T1000 (cell line): ENCODE measurements around the gene EMP1.

ENCODE experiments used
- DNase-seq: peaks from one replicate; lab custom pipeline; 2025; ENCODE audit warnings: mixed read lengths; lab: John Stamatoyannopoulos, UW

The EMP1 gene

DNA sequence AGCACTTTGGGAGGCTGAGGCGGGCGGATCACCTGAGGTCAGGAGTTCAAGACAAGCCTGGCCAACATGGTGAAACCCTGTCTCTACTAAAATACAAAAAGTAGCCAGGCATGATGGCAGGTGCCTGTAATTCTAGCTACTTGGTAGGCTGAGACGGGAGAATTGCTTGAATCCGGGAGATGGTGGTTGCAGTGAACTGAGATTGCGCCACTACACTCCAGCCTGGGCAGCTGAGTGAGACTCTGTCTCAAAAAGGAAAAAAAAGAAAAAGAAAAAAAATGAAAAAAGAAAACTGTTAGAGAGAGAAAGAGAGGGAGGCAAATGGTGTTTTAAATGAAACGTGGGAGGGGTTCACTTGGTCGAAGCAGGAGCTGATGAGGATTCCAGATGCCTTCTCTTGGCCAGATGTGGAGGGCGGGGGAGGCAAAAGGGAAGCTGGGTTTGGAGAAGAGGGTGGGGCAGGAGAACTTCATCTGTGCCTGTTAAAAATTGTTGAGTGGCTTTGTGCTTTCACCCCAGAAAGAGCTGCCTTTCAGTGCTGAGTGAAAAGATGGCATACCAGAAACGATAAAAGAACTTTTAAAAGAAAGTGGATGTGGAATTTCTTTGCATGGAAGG lies 1.1 kb downstream of the EMP1 start:
- no peak for DNase-seq

DNA sequence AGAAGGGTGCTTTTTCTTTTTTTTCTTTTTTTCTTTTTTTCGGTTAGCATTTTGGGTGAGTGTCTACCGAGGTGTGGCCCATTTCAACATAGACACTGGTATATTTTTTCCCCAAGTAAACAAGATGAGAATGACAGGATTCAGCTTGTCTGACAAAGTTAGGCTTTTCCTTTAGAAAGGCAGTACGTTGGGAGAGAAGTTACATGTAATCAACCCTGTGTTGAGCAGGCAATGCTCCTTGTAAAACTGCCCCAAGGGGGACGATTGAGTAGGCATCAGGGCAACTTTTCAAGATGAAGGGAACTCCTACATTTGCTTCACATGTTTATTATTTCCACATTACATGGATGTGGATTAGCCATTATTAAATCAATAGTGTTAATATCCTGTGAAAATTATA lies 1.7 kb downstream of the EMP1 start:
- DNase-seq, result no peak

DNA sequence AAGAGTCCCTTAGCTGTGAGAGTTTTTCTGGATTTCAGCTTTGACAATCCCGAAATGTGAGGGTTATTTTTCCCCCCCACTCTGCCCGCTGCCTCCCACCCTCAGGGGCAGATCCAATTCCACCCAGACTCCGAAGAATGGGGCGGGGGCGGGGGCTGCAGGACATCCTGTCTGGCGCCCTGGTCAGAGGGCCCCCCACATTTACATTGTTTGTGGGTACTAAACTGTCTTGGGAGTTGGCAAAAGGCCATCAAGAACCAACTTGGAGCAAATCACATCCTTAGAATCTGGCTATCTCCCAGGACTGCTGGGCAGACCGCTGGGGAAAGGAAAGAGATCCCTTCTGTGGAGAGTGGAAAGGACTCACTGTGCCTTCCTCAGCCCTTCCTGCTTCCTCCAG lies 2.4 kb downstream of the EMP1 start:
- DNase-seq, result no peak

GRCh38 chr12:13199592-13199991 lies 3.1 kb downstream of the EMP1 start:
- no peak for DNase-seq

DNA sequence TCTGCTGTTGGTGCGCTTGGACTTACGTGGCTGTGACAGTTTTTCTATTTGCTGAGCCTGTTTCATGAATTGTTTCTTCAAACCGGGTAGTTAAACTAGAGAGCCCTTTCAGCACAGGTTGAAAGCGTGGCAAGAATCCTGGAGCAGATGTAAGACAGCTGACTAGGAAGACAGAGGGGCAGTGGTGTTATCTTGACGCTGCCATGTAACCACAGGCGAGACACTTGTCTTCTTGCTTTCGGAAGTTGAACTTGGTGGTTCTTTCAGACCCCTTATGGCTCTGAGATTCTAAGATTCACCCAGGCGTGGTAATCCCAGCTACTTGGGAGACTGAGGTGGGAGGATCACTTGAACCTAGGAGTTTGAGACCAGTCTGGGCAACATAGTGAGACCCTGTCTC lies 4.3 kb downstream of the EMP1 start:
- no peak for DNase-seq

- no peak for DNase-seq
Measured at GRCh38 chr12:13203034-13203922, 6.8 kb downstream of the EMP1 start.

DNA sequence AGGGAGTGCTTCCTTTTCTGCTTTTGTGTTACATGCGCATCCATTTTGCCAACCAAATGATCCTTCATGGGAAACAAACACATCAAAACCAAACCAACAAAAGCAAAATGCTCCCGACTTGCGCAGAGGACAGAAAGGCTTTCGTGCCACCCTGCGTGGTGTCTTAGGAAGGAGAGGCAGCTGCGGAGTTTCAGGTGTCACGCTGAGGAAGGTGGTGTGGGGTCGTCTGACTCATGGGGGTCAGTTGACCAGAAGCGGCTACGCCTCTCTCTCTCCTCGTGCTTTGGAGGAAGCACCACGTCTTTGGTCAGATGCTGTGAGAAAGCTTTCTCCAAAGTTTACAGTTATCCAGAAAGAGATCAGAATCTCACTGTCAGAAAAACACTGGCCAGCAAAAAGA lies 7.9 kb downstream of the EMP1 start:
- DNase-seq, result no peak

- DNase-seq, result peak; percentile 84
Measured at GRCh38 chr12:13205809-13206559, 9.5 kb downstream of the EMP1 start.

GRCh38 chr12:13206560-13206897 lies 10.0 kb downstream of the EMP1 start:
- no peak for DNase-seq

GRCh38 chr12:13208533-13209435 lies 12.3 kb downstream of the EMP1 start:
- no peak for DNase-seq

DNA sequence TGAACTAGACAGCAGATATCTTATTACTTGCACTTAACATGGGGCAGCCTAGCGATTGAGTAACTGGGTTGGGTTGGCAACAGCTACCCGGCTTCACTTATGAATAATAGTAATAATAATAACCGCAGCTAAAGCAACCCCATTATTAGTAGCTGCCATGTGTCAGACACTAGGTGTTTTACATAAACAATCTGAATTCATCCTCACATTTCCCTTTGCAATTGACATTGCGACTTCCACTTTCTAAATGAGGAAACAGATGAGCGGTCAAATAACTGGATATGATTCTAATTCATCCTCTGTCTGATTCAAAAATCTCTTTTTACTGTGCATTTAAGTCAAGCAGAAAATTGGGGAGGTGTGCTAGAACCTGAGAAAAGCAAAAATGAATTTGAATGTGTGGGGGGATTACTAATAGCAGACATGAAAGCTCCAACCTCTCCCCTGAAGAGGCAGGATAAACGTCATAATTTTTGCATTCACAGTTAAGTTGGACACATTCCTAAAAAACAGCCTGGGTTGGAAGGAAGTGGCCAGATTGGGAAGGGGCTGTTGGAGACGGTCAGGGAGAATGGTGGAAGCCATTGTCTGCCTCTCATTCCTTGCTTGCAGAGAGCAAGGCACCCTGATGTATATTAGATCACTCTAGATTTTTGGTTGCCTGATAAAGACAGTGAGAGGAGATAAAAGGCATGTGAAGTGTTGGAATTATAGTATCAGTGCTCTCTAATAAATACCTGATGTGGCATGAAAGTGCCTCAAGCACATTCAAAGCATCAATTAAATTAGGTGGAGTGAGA lies 13.1 kb downstream of the EMP1 start:
- DNase-seq, result no peak

DNA sequence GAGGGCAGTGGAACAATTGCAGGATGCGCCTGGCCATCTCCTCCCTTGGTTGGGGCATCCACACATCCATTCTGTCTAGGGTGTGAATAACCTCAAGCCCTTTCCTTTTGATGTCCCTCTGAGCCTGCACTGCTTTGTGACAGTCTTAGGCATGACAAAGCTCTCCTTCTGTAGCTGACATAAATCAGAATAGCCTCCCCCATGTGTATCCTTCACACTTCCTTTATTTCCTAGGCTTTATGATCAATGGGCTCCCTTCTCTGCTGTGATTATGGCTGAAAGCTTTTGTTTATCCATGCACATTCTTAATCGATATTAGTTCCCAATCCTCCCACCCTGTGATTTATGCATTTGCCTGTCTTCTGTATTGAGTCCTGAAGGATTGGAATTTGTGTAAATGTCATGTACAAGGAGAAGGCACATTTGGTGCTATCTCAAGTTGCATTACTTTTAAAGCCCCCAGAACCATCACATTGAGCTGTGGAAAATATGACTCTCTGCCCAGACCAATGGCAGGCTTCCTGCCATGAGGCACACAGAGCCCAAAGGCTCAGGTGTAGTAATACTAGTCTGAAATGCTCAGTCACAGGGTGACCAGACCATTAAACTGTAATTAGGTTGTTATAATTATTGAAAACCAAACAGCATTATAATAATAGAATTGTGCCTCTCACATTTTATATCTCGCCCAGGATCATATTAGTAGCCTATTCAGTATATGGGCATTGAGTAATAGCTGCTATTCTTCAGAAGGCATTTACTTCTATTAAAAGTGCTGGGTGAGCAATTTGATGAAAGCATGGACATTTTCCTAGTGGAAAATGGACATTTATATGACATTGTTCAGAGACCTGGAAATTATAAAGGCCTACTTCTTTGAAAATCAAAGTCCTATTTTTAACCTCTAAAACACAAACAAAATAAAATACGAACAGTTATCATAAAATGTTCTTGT lies 14.0 kb downstream of the EMP1 start:
- DNase-seq, result no peak

DNA sequence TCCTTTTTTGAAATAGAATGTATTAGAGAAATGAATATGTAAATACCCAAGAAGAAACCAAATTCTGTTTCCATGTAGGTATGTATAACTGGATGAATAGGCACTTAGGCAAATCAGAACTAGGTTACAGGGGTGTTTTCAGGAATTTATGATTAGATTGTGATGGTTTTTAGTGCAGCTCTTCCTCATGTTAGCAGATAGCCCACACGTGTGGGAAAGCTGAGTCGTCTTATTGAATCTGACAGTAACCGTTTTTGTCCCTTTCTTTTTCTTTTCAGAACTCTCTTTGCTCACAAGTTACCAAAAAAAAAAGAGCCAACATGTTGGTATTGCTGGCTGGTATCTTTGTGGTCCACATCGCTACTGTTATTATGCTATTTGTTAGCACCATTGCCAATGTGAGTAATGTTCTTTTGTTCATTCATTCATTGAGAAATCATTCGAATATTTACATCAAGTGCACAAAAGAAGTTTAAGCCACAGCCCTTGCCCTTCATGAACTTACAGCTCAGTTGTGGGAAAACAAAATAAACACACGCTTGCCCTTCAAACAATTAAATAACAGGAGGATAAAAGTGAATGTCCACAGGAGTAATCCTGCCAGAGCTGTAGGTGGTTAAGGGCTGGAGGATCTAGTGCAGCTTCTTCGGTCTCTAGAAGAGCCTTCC lies 14.8 kb downstream of the EMP1 start:
- DNase-seq, result no peak

DNA sequence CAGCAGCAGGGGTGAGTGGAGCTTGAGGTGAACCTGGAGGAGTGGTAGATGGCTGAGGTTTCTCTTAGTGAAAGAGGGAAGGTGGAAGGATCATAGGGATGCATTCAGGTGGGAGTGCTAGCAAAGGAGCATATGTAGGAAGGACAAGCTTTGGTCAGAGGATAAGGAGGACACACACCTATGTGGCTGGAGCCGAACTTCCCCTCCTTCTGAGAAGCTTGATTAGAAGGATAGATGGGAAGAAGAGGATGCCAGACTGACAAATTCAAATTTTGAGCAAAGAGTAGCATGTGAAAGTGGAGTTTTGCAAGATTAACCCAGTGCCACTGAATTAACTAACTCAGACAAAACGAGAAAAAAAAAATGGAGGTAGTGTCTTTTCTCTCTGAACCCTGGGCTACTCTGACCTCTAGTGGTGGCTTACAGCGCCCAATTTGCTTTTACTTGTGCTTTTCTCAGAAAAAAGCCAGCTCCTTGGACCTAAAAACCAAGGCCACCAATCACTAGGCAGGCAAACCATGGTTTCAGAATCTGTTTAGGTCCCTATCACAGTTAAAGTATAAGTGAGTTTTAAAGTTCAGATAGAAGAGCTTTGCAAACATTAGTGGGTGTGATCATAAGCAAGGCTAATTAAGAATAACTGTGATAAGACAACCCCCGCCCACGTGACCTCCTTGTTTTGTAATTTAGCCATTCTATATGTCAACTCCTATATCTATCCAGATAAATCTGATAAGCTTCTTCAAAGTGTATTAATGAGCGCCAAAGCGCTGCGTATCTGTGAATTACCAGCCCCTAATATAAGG lies 15.5 kb downstream of the EMP1 start:
- DNase-seq, result peak; percentile 53

DNA sequence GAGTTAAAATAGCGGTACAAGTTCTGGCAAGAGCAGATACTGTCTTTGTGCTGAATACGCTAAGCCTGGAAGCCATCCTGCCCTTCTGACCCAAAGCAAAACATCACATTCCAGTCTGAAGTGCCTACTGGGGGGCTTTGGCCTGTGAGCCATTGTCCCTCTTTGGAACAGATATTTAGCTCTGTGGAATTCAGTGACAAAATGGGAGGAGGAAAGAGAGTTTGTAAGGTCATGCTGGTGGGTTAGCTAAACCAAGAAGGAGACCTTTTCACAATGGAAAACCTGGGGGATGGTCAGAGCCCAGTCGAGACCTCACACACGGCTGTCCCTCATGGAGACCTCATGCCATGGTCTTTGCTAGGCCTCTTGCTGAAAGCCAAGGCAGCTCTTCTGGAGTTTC lies 18.5 kb downstream of the EMP1 start:
- DNase-seq, result no peak

DNA sequence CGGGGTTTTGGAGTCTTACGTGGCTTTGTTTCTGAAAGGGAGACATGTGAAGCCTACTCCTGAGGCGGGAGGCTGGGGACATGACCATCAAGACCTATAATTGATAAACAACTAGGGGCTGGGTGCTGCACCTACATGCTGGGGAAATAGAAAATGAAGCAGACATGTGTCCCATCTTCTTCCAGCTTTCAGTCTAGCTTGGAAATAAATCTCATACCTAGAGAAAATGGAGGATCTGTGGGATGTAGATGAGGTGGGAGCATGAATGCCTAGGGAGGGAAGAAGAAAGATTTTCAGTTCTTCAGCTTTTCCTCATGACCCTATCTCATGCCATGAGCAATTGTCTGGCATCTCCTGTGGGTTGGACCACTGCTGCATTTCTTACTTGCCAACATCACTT lies 22.1 kb downstream of the EMP1 start:
- no peak for DNase-seq

GRCh38 chr12:13219320-13219719 lies 22.8 kb downstream of the EMP1 start:
- DNase-seq, result no peak

GRCh38 chr12:13220838-13221237 lies 24.3 kb downstream of the EMP1 start:
- DNase-seq, result no peak

GRCh38 chr12:13222076-13222475 lies 25.6 kb downstream of the EMP1 start:
- no peak for DNase-seq
